ENCODE results near the gene SLC17A2. TPM values are rescaled to one million over a fixed set of nuclear protein-coding genes. Genes with fewer than 3 reads are reported as not detected.

SLC17A2 gene
- total and polyA plus RNA-seq, 2 of the 13 experiments (the other 11 are each of a cell fraction or from before 2014, with no cell fraction given) = 11.2 to 32.4 TPM

GRCh38 chr6:25928562-25929324 is 1.7 kb downstream of the SLC17A2 start (continued):
- no peak for TF ChIP-seq ZNF280B (CRISPR knock-in tag; IDR thresholded peaks at IDR 0.05; ENCODE audit: borderline replicate concordance)
- TF ChIP-seq PRPF4 (IDR thresholded peaks at IDR 0.05; ENCODE audit: low read depth, low read length, poor library complexity, severe bottlenecking) = no peak
- TF ChIP-seq FOXJ3 (CRISPR knock-in tag; IDR thresholded peaks at IDR 0.05; ENCODE audit: borderline replicate concordance) = peak; percentile 95
- peak; percentile 60; the same call in 1 of the 2 replicates for TF ChIP-seq PHF21A (CRISPR knock-in tag; IDR thresholded peaks at IDR 0.05)
- TF ChIP-seq, protein P1, sequence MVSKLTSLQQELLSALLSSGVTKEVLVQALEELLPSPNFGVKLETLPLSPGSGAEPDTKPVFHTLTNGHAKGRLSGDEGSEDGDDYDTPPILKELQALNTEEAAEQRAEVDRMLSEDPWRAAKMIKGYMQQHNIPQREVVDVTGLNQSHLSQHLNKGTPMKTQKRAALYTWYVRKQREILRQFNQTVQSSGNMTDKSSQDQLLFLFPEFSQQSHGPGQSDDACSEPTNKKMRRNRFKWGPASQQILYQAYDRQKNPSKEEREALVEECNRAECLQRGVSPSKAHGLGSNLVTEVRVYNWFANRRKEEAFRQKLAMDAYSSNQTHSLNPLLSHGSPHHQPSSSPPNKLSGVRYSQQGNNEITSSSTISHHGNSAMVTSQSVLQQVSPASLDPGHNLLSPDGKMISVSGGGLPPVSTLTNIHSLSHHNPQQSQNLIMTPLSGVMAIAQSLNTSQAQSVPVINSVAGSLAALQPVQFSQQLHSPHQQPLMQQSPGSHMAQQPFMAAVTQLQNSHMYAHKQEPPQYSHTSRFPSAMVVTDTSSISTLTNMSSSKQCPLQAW (CRISPR knock-in tag; IDR thresholded peaks at IDR 0.05) = peak; percentile 83; the same call in 1 of the 2 replicates
- TF ChIP-seq FOXP1 (IDR thresholded peaks at IDR 0.05) = no peak
- TF ChIP-seq FOXP1 (CRISPR knock-in tag; IDR thresholded peaks at IDR 0.05) = peak; percentile 88
- no peak for TF ChIP-seq ZBTB39 (CRISPR knock-in tag; IDR thresholded peaks at IDR 0.05)
- TF ChIP-seq ZNF383 (CRISPR knock-in tag; IDR thresholded peaks at IDR 0.05; ENCODE audit: borderline replicate concordance) = no peak
- no peak for TF ChIP-seq ZBTB42 (CRISPR knock-in tag; IDR thresholded peaks at IDR 0.05)
- no peak for TF ChIP-seq ZNF660 (CRISPR knock-in tag; IDR thresholded peaks at IDR 0.05; ENCODE audit: borderline replicate concordance, low read depth)
- peak; percentile 71; the same call in 1 of the 2 replicates for TF ChIP-seq REPIN1 (CRISPR knock-in tag; IDR thresholded peaks at IDR 0.05; ENCODE audit: borderline replicate concordance, low read depth)
- TF ChIP-seq ARID3A (IDR thresholded peaks at IDR 0.05; ENCODE audit: low read depth, low read length) = peak; percentile 95
- TF ChIP-seq ERF (CRISPR knock-in tag; IDR thresholded peaks at IDR 0.05) = peak; percentile 79
- 0 out of 2 replicates have a peak, but pooled peaks have one; percentile 4 for TF ChIP-seq ZNF24 (IDR thresholded peaks at IDR 0.05)
- TF ChIP-seq MLX (CRISPR knock-in tag; IDR thresholded peaks at IDR 0.05) = peak; percentile 85; the same call in 1 of the 2 replicates
- no peak for TF ChIP-seq GTF3A (CRISPR knock-in tag; conservative IDR thresholded peaks at IDR 0.05)
- TF ChIP-seq TARDBP (CRISPR knock-in tag; IDR thresholded peaks at IDR 0.05) = peak; percentile 87
- peak; percentile 61 for TF ChIP-seq SRF (IDR thresholded peaks at IDR 0.05; ENCODE audit: low read depth, low read length)
- TF ChIP-seq ZNF570 (CRISPR knock-in tag; IDR thresholded peaks at IDR 0.05; ENCODE audit: borderline replicate concordance) = no peak
- peak; percentile 75; the same call in 1 of the 2 replicates for TF ChIP-seq GATA4 (IDR thresholded peaks at IDR 0.05; ENCODE audit: borderline replicate concordance, low read depth)
- TF ChIP-seq ZNF709 (CRISPR knock-in tag; IDR thresholded peaks at IDR 0.05) = no peak
- TF ChIP-seq TEAD2 (CRISPR knock-in tag; IDR thresholded peaks at IDR 0.05) = no peak
